Measurements from ENCODE around the gene BRF1.

BRF1 gene

GRCh38 chr14:105193916-105194782 lies 106.7 kb downstream of the BRF1 start:
- DNase-seq (ENCODE audit: low read depth), result no peak

- no peak for DNase-seq (ENCODE audit: low read depth)
Observed at GRCh38 chr14:105192866-105193731, 107.7 kb downstream of the BRF1 start.

- DNase-seq (ENCODE audit: low read depth), result no peak
Observed at GRCh38 chr14:105187935-105188524, 112.8 kb downstream of the BRF1 start.

GRCh38 chr14:105187116-105187515 lies 113.7 kb downstream of the BRF1 start:
- no peak for DNase-seq (ENCODE audit: low read depth)

- no peak for DNase-seq (ENCODE audit: low read depth)
Observed at GRCh38 chr14:105185973-105186372, 114.8 kb downstream of the BRF1 start.

- DNase-seq (ENCODE audit: low read depth), result no peak
Observed at GRCh38 chr14:105185001-105185400, 115.8 kb downstream of the BRF1 start.

GRCh38 chr14:105184461-105184860 lies 116.3 kb downstream of the BRF1 start:
- no peak for DNase-seq (ENCODE audit: low read depth)

- no peak for DNase-seq (ENCODE audit: low read depth)
Observed at GRCh38 chr14:105182296-105183020, 118.3 kb downstream of the BRF1 start.

- DNase-seq (ENCODE audit: low read depth), result no peak
Observed at GRCh38 chr14:105181549-105182295, 119.1 kb downstream of the BRF1 start.

- DNase-seq (ENCODE audit: low read depth), result no peak
Observed at GRCh38 chr14:105180592-105181548, 119.9 kb downstream of the BRF1 start, which contains the start of gene NUDT14. Gene NUDT14 (minus strand): TSS chr14:105181312. CDS start chr14:105181209, 103 bp downstream.

- no peak for DNase-seq (ENCODE audit: low read depth)
Observed at GRCh38 chr14:105179191-105179590, 121.6 kb downstream of the BRF1 start.

GRCh38 chr14:105178868-105179140 lies 122.0 kb downstream of the BRF1 start:
- DNase-seq (ENCODE audit: low read depth), result no peak

- no peak for DNase-seq (ENCODE audit: low read depth)
Observed at GRCh38 chr14:105178069-105178867, 122.5 kb downstream of the BRF1 start.

- no peak for DNase-seq (ENCODE audit: low read depth)
Observed at GRCh38 chr14:105177082-105177481, 123.7 kb downstream of the BRF1 start.

GRCh38 chr14:105176513-105176912 lies 124.3 kb downstream of the BRF1 start:
- no peak for DNase-seq (ENCODE audit: low read depth)

- DNase-seq (ENCODE audit: low read depth), result no peak
Observed at GRCh38 chr14:105173901-105174894, 126.6 kb downstream of the BRF1 start.

GRCh38 chr14:105173145-105173544 lies 127.7 kb downstream of the BRF1 start:
- no peak for DNase-seq (ENCODE audit: low read depth)

GRCh38 chr14:105172476-105172875 lies 128.3 kb downstream of the BRF1 start:
- DNase-seq (ENCODE audit: low read depth), result no peak

Data from non-pigmented ciliary epithelial cell (primary cell).